Keratinocyte (primary cell): ENCODE measurements around the gene KRT23. TPM values are rescaled to one million over a fixed set of nuclear protein-coding genes. Genes with fewer than 3 reads are reported as not detected.

Source experiments
- DNase-seq: peaks from one replicate; pipeline ENCODE4 v3.0.0-alpha.2; 2011; ENCODE audit warnings: low read depth, missing footprints, low spot score
- FAIRE-seq: peaks from 2 replicates; lab custom pipeline; 2011; peaks lifted over from hg19 to GRCh38; lab: Jason Lieb, UNC
- H2AFZ ChIP-seq: 2 replicates; pipeline ENCODE4 v1.6.0; 2012; ENCODE audit warnings: low read length, control low read depth, inconsistent platforms; ENCODE audit not compliant: control insufficient read depth
- H3K27ac ChIP-seq: 2 replicates; pipeline ENCODE4 v1.5.1; 2011; ENCODE audit warnings: low read length; ENCODE audit not compliant: control insufficient read depth, insufficient read depth
- H3K27me3 ChIP-seq: 3 replicates; pipeline ENCODE4 v1.6.0; 2011; ENCODE audit warnings: low read length; ENCODE audit not compliant: control insufficient read depth, insufficient read depth; ENCODE audit errors: extremely low read depth
- H3K36me3 ChIP-seq, 2 experiments: 2 replicates in 1 of 2; 3 replicates in 1 of 2; pipeline ENCODE4 v1.5.1; 2011; ENCODE audit warnings: low read length in 2 of 2, mild to moderate bottlenecking in 1 of 2; ENCODE audit not compliant: control insufficient read depth in 2 of 2, insufficient read depth in 2 of 2; ENCODE audit errors: extremely low read depth in 1 of 2
- H3K4me1 ChIP-seq: 3 replicates; pipeline ENCODE4 v1.5.1; 2011; ENCODE audit warnings: low read length; ENCODE audit not compliant: control insufficient read depth, insufficient read depth; ENCODE audit errors: extremely low read depth
- H3K4me2 ChIP-seq: 3 replicates; pipeline ENCODE4 v1.6.0; 2011; ENCODE audit warnings: low read depth, low read length; ENCODE audit not compliant: control insufficient read depth, insufficient read depth; ENCODE audit errors: extremely low read depth
- H3K4me3 ChIP-seq, 3 experiments: fragments of 200-600 bp in 1 of 3; sonication (generic) in 1 of 3; 2 replicates in 2 of 3; 3 replicates in 1 of 3; pipeline ENCODE4 v1.5.1; 2011 to 2016; ENCODE audit warnings: low read length in 3 of 3, mild to moderate bottlenecking in 3 of 3, control low read depth in 2 of 3, inconsistent platforms in 1 of 3, low read depth in 1 of 3, mixed read lengths in 1 of 3, mixed run types in 1 of 3, moderate library complexity in 1 of 3; ENCODE audit not compliant: control insufficient read depth in 2 of 3, insufficient read depth in 2 of 3; ENCODE audit errors: extremely low read depth in 1 of 3
- H3K79me2 ChIP-seq: 2 replicates; pipeline ENCODE4 v1.6.0; 2012; ENCODE audit warnings: low read length; ENCODE audit not compliant: control insufficient read depth, insufficient read depth
- H3K9ac ChIP-seq: 3 replicates; pipeline ENCODE4 v1.6.0; 2011; ENCODE audit warnings: low read length; ENCODE audit not compliant: control insufficient read depth, insufficient read depth; ENCODE audit errors: extremely low read depth
- H3K9me1 ChIP-seq: 3 replicates; pipeline ENCODE4 v1.6.0; 2011; ENCODE audit warnings: low read length; ENCODE audit not compliant: control insufficient read depth, insufficient read depth; ENCODE audit errors: extremely low read depth
- H3K9me3 ChIP-seq: 2 replicates; pipeline ENCODE4 v1.5.1; 2012; ENCODE audit warnings: low read depth, low read length; ENCODE audit not compliant: control insufficient read depth
- H4K20me1 ChIP-seq: 3 replicates; pipeline ENCODE4 v1.6.0; 2011; ENCODE audit warnings: low read length; ENCODE audit not compliant: control insufficient read depth, insufficient read depth; ENCODE audit errors: extremely low read depth
- CTCF ChIP-seq, 3 experiments: IDR thresholded peaks in 1 of 3; conservative IDR thresholded peaks in 1 of 3; optimal IDR thresholded peaks in 1 of 3; 2 replicates in 2 of 3; 3 replicates in 1 of 3; pipeline versions ENCODE3 to v1.5.1; 2011; ENCODE audit warnings: low read length in 3 of 3, mild to moderate bottlenecking in 3 of 3, moderate library complexity in 2 of 3, control low read depth in 1 of 3, inconsistent platforms in 1 of 3; ENCODE audit not compliant: insufficient read depth in 2 of 3; ENCODE audit errors: extremely low read depth in 1 of 3
- EZH2 ChIP-seq: IDR thresholded peaks from one replicate; pipeline ENCODE4 v1.6.1; 2012; ENCODE audit warnings: inconsistent platforms, mild to moderate bottlenecking, low read length, moderate library complexity
- dilution Hi-C: fragments of 300-500 bp; cut with MboI; formaldehyde crosslinking; loops from one replicate; pipeline ENCODE4 v1.7.0; 2020; ENCODE audit warnings: low sequenced_read_pairs; ENCODE audit not compliant: extremely low pct_ligation_motif_present
- polyA plus RNA-seq, 5 experiments: library from polyadenylated mRNA; depleted of rRNA in 3 of 5; stranded (reverse) in 3 of 5; stranded (forward) in 1 of 5; unstranded in 1 of 5; fragments of >200 nt; gene quantifications; 1 replicate in 1 of 5; 2 replicates in 3 of 5; 3 replicates in 1 of 5; pipeline versions ENCODE4 v1.2.1 to v1.2.3, GENCODE V29; 2011 to 2012; ENCODE audit warnings: missing spikeins in 2 of 5, low read depth in 1 of 5, low replicate concordance in 1 of 5

Gene KRT23
- polyA plus RNA-seq, 1 donor (not counting 4 experiments of a cell fraction or from before 2014, with no cell fraction given): 8.2 TPM

- Histone ChIP-seq H3K4me2 (peak overlapping the region; percentile 46), H3K27ac (peak overlapping the region; percentile 71), H3K36me3 (no peaks in the 10 kb centered on the region), H2AFZ (peak overlapping the region; percentile 70), H3K4me1 (peaks cover 45% of the 10 kb centered on the region), H3K27me3 (no peaks in the 10 kb centered on the region), H3K79me2 (no peaks in the 10 kb centered on the region), H3K9me3 (no peaks in the 10 kb centered on the region), H4K20me1 (no peaks in the 10 kb centered on the region), H3K9me1 (no peaks in the 10 kb centered on the region), H3K9ac (peak overlapping the region; percentile 67), H3K4me3 (peak overlapping the region in 2 of 3 experiments; percentile 6 to 7)
- FAIRE-seq (peak; percentile 62), DNase-seq (no peak)
- dilution Hi-C loops: no loop called here
- TF ChIP-seq EZH2 (no peak), CTCF (optimal IDR thresholded peaks at IDR 0.05 in 1 of 3, IDR thresholded peaks at IDR 0.05 in 1 of 3, conservative IDR thresholded peaks at IDR 0.05 in 1 of 3; ENCODE audit: extremely low read depth in 1 of 3, insufficient read depth in 2 of 3, low read length in 3 of 3) (no peak)
Measured at GRCh38 chr17:40910441-40910841, 27.0 kb downstream of the KRT23 start.

- H3K36me3 ChIP-seq: no peaks in the 10 kb centered on the region
- dilution Hi-C loops: no loop called here
- H3K9ac ChIP-seq: peak overlapping the region; percentile 67
- FAIRE-seq: peak; percentile 13
- H3K27ac ChIP-seq: peak overlapping the region; percentile 71
- H3K27me3 ChIP-seq: no peaks in the 10 kb centered on the region
- H2AFZ ChIP-seq: no peak overlapping the region
- no peaks in the 10 kb centered on the region for H4K20me1 ChIP-seq
- H3K4me1 ChIP-seq: peaks cover 41% of the 10 kb centered on the region
- no peaks in the 10 kb centered on the region for H3K9me3 ChIP-seq
- no peak for DNase-seq
- H3K79me2 ChIP-seq: no peaks in the 10 kb centered on the region
- TF ChIP-seq EZH2 (no peak), CTCF (optimal IDR thresholded peaks at IDR 0.05 in 1 of 3, IDR thresholded peaks at IDR 0.05 in 1 of 3, conservative IDR thresholded peaks at IDR 0.05 in 1 of 3; ENCODE audit: extremely low read depth in 1 of 3, insufficient read depth in 2 of 3, low read length in 3 of 3) (no peak)
- no peaks in the 10 kb centered on the region for H3K9me1 ChIP-seq
- H3K4me2 ChIP-seq: peak overlapping the region; percentile 46
- peak overlapping the region in 2 of 3 experiments; percentile 5 to 6 for H3K4me3 ChIP-seq
Measured at GRCh38 chr17:40909755-40910154, 27.7 kb downstream of the KRT23 start.
